HG03280 (cell line): ENCODE measurements around the gene CPED1.
"Not testable (repeated sequence)": the region's sequence is repeated elsewhere in the genome, so short reads cannot be mapped to it uniquely, and the experiment has no call there.

Experiments
- ATAC-seq: cut with Tn5 transposase; IDR thresholded peaks from one replicate; pipeline ENCODE4 v1.9.1; 2021; ENCODE audit warnings: mild to moderate bottlenecking, moderate library complexity; ENCODE audit not compliant: unreplicated experiment

Gene CPED1

GRCh38 chr7:121083790-121084251, 95.3 kb downstream of the CPED1 start:
- ATAC-seq, result no peak

- no peak for ATAC-seq
Observed at GRCh38 chr7:121084256-121084655, 95.7 kb downstream of the CPED1 start.

DNA sequence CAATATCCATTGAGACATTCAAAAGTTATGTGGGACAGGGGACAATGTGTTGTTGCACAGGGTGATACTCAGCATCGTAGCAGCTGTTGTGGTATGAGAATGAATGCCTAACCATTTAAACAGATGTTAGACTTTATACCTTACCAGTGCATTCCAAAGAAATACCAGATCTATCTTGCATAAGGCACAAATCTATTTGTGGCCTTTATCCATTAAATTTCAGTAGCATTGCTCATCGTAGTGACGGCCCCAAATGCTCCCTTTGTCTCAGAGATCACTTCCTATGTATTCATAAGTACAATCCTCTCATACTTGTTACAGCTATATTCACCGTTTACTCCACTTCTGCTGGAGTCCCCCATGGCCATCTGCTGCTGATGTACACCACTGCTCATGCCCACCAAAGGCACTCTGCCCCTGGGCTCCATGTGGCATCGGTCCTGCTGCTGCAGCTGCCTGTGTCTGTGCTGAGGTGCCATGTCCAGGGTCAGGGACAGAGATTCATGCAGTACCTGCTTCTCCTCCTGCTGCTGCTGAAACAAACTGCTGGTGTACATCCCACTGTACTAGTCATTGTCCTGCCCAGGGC, 96.3 kb downstream of the CPED1 start:
- no peak for ATAC-seq

DNA sequence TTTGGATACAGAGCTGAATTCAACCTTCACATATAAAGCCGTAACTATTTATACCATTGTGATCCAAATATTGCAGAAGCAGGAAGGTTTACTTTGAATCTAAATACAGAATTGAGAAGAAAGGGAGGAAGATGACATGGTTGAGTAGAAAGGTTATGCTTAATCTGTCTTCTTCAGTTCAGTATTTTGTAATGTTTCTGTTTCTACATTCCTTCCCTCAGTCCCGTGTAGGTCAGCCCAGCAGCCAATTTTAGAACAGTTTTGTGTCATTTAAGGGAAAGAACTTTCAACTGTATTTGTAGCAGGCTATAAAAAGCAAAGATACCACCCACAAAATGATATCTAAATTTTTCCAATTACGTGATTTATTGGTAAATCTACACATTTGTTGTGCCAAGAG, 97.4 kb downstream of the CPED1 start:
- no peak for ATAC-seq

- no peak for ATAC-seq
Observed at GRCh38 chr7:121088870-121089269, 100.4 kb downstream of the CPED1 start.

- no peak for ATAC-seq
Observed at GRCh38 chr7:121094829-121095228, 106.3 kb downstream of the CPED1 start.

DNA sequence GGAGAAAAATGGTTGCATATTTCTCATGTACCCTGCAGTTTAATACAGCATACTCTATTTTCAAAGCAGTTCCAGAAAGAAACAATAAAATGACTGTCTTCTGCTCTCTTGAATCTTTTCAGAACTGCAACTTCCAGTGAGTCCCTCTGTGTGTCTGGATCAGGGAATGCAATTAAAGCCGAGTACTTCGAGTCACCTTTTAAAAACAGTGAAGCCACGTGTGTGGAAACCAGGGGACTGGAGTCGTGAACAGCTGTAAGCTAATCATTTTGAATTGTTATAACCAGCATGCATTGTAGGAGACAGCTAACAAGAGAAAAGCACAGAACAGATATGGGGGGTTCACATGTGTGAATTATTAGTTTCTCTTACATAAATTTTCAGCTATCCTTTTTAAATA, 109.1 kb downstream of the CPED1 start:
- no peak for ATAC-seq

DNA sequence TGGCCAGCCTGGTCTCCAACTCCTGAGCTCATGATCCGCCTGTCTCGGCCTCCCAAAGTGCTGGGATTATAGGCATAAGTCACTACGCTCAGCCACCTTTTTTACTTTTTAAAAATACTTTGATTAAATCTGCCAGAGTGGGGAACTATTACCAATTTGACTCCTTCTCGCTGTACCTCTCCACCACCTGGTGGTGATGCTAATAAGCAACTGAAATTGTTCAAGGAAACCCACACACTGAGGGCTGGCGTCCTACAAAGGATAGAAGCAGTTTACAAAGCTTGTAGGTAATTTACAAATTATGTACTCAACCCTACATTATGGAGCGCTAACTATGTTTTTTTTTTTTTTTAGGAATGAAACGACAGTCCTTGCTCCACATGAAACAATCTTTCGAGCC, 111.1 kb downstream of the CPED1 start:
- no peak for ATAC-seq

DNA sequence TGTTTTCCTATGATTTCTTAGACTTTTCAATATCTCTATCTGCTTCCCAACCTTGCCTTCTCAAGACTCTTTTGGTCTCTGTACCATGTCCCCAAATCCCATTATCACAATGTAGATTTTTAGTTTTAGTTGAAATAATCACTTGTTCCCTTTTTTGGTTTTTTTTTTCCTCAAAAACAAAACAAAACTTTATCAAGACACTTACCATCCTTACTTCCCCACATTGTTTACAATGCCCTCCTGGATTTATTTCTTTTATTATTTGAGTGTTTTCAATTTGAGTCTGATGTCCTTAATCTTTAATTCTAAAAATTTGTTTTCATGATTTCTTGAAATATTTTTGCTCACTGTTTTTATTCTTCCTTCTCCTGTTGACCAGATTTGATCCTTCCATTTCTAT, 112.6 kb downstream of the CPED1 start:
- no peak for ATAC-seq

GRCh38 chr7:121101621-121102020, 113.1 kb downstream of the CPED1 start:
- no peak for ATAC-seq

- no peak for ATAC-seq
Observed at GRCh38 chr7:121102619-121103018, 114.1 kb downstream of the CPED1 start.

- ATAC-seq, result no peak
Observed at GRCh38 chr7:121103086-121103485, 114.6 kb downstream of the CPED1 start.

GRCh38 chr7:121103579-121103978, 115.1 kb downstream of the CPED1 start:
- ATAC-seq, result no peak

GRCh38 chr7:121105262-121105661, 116.8 kb downstream of the CPED1 start:
- no peak for ATAC-seq

DNA sequence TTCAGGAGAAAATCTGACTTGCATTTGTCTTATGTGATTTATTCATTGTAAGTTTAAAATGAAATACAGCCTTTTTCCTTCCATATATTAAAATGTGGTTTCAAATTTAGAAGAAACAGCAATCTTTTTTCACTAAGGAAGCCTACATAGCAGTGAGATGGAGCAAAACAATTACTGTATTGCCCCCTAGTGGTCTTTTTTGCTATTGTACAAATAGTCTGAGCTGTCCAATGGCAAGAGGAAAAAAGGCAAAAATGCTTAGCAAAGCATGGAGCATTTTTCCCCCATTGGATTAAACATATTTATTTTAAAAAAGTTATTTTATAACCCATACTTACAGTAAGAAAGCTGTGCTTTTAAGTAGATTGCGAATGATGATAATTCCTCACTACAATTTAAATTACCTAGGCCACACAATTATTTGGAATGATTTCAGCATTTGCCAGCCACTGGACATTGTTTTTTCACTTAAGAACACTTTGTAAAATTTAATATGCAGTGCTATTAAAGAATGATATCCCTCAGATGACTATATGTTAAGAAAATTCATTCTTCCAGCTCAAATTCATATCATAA, 119.5 kb downstream of the CPED1 start:
- peak; percentile 89 for ATAC-seq

DNA sequence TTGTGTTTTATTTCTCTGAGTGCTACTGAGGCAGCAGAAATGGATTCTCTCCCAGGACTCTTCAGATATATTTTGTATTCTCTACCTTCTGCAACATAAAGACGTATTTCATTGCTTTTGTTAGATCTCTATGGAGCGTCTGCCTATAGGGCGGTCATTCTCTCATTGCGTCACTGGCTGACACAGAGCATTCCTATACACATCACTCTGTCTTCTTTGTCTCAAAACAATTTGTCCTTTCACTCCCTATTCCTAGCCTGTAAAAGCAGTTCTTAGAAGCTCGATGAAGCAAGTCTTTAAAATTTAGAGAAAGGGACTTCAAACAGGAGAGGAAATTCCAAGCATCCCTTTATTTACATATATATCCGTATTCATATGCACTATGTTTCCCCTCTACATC, 120.6 kb downstream of the CPED1 start:
- ATAC-seq, result no peak

- no peak for ATAC-seq
Observed at GRCh38 chr7:121113288-121113687, 124.8 kb downstream of the CPED1 start.

DNA sequence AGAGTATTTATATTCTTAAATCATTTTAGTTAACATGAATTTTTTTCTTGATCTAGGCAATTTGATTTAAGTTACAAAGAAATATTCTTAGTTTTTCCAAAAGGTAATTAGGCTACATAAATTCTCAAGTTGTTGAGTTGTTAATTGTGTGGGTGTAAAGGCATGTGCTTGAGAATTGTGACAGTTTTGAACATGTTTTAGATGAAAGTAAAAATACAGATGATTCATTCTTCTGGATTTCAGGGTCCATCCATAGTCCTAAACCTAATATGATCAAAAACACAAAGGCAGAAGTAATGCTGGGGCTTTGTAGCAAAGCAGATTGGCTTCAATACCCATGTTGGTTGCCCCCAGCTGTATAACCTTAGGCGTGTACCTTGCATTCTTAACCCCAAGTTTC, 127.9 kb downstream of the CPED1 start:
- no peak for ATAC-seq

DNA sequence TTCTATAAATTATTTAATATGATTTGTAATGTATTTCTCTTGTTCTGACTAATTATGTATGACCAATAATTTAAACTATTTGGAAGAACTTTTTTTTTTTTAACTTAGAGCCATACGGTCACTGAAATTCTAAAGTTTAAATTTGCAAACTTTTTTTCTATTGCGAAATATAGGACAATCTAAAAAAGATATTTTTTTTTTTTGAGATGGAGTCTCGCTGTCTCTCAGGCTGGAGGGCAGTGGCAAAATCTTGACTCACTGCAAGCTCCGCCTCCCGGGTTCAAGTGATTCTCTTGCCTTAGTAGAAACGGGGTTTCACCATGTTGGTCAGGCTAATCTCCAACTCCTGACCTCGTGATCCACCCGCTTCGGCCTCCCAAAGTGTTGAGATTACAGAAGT, 130.5 kb downstream of the CPED1 start:
- no peak for ATAC-seq

DNA sequence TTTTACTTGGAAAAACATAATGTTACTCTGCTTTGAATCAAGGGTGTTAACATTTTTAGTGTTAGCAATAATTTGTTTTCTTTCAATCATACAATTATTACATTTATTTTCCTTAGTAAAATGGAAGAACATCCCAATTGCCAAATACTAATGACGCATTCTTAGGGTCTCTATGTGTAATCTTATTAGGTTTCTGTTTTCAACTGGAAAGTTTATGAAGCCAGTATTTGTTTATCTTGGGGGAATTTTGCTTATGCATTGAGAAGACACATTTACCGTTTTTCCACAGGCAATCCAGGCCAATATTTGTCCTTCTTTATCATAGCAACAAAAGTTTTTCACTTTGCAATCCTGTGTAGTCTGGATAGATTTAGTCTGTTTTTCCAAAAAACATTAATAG, 134.5 kb downstream of the CPED1 start:
- ATAC-seq, result no peak

GRCh38 chr7:121125454-121125853, 136.9 kb downstream of the CPED1 start:
- not testable (repeated sequence) for ATAC-seq

DNA sequence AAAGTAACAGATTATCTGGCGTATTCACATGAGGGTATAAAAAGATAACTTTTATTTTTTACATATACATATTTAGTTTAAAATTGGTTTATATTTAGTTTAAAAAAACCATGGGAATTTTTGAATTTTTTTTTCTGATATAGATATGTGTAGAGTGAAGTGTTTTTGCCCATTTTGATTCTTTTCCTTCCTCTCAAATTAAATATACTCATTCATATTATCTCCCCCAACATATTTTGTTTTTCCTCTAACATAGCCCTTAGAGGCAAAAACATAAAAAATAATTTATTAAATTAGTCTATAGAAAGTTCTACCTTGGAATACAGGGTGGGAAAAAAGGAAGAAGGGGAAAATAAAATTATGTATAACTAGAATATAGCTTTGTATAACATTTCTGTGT, 137.7 kb downstream of the CPED1 start:
- no peak for ATAC-seq
